H9 (cell line): Measurements from ENCODE around the gene CD244. TPM values are rescaled to one million over a fixed set of nuclear protein-coding genes. Genes with fewer than 3 reads are reported as not detected.
"Not testable (repeated sequence)": the region's sequence is repeated elsewhere in the genome, so short reads cannot be mapped to it uniquely, and the experiment has no call there.

Experiments
- DNase-seq: peaks from one replicate; pipeline ENCODE4 v3.0.0-alpha.2; 2017
- H2AFZ ChIP-seq: one replicate; pipeline ENCODE4 v1.6.1; 2013; ENCODE audit warnings: mild to moderate bottlenecking, low read length, control low read depth, moderate library complexity
- H2AK5ac ChIP-seq: 2 replicates; pipeline ENCODE4 v1.6.1; 2013; ENCODE audit warnings: low read length, control low read depth, mixed read lengths; ENCODE audit not compliant: insufficient read length
- H2BK120ac ChIP-seq: one replicate; pipeline ENCODE4 v1.6.1; 2013; ENCODE audit warnings: low read depth, mild to moderate bottlenecking, low read length, control low read depth, inconsistent platforms; ENCODE audit not compliant: poor library complexity, severe bottlenecking
- H2BK12ac ChIP-seq: 2 replicates; pipeline ENCODE4 v1.6.1; 2013; ENCODE audit warnings: low read length, control low read depth, mixed read lengths, low read depth; ENCODE audit not compliant: insufficient read length
- H2BK15ac ChIP-seq: 2 replicates; pipeline ENCODE4 v1.6.1; 2013; ENCODE audit warnings: low read depth, low read length, control low read depth
- H2BK20ac ChIP-seq: one replicate; pipeline ENCODE4 v1.6.1; 2013; ENCODE audit warnings: low read depth, mild to moderate bottlenecking, low read length, control low read depth, inconsistent platforms; ENCODE audit not compliant: poor library complexity, severe bottlenecking
- H2BK5ac ChIP-seq: 2 replicates; pipeline ENCODE4 v1.6.1; 2013; ENCODE audit warnings: low read length, control low read depth, mixed read lengths; ENCODE audit not compliant: insufficient read length
- H3K14ac ChIP-seq: 2 replicates; pipeline ENCODE4 v1.6.1; 2013; ENCODE audit warnings: low read length, control low read depth; ENCODE audit not compliant: insufficient read depth
- H3K18ac ChIP-seq: 2 replicates; pipeline ENCODE4 v1.6.1; 2013; ENCODE audit warnings: low read depth, mild to moderate bottlenecking, mixed read lengths, low read length, control low read depth; ENCODE audit not compliant: insufficient read length
- H3K23ac ChIP-seq: 2 replicates; pipeline ENCODE4 v1.6.1; 2013; ENCODE audit warnings: low read length, control low read depth, mixed read lengths, low read depth; ENCODE audit not compliant: insufficient read length
- H3K23me2 ChIP-seq: 2 replicates; pipeline ENCODE4 v1.6.1; 2013; ENCODE audit warnings: low read depth, mild to moderate bottlenecking, mixed read lengths, low read length, control low read depth; ENCODE audit not compliant: insufficient read length, poor library complexity, severe bottlenecking
- H3K27ac ChIP-seq: 2 replicates; pipeline ENCODE4 v1.5.1; 2013; ENCODE audit warnings: low read length, control low read depth, mixed read lengths, low read depth; ENCODE audit not compliant: insufficient read length
- H3K27me3 ChIP-seq: 2 replicates; pipeline ENCODE4 v1.6.1; 2013; ENCODE audit warnings: low read length, control low read depth, inconsistent platforms; ENCODE audit not compliant: insufficient read depth
- H3K4ac ChIP-seq: 2 replicates; pipeline ENCODE4 v1.6.1; 2013; ENCODE audit warnings: low read depth, mild to moderate bottlenecking, control low read depth, inconsistent platforms, low read length, moderate library complexity
- H3K4me1 ChIP-seq: 2 replicates; pipeline ENCODE4 v1.6.1; 2013; ENCODE audit warnings: low read length, control low read depth, inconsistent platforms; ENCODE audit not compliant: insufficient read depth
- H3K4me2 ChIP-seq: 2 replicates; pipeline ENCODE4 v1.6.1; 2013; ENCODE audit warnings: low read length, control low read depth, mixed read lengths; ENCODE audit not compliant: insufficient read length, insufficient read depth
- H3K56ac ChIP-seq: 2 replicates; pipeline ENCODE4 v1.6.1; 2013; ENCODE audit warnings: low read depth, mild to moderate bottlenecking, mixed read lengths, low read length, control low read depth; ENCODE audit not compliant: insufficient read length
- H3K79me1 ChIP-seq: 2 replicates; pipeline ENCODE4 v1.6.1; 2013; ENCODE audit warnings: low read depth, mild to moderate bottlenecking, moderate library complexity, low read length, control low read depth, inconsistent platforms; ENCODE audit not compliant: insufficient read depth, poor library complexity, severe bottlenecking
- H3K79me2 ChIP-seq: 2 replicates; pipeline ENCODE4 v1.6.1; 2013; ENCODE audit warnings: low read length, control low read depth, inconsistent platforms; ENCODE audit not compliant: insufficient read depth
- H3K9ac ChIP-seq: 2 replicates; pipeline ENCODE4 v1.6.1; 2013; ENCODE audit warnings: low read length, control low read depth, mixed read lengths; ENCODE audit not compliant: insufficient read length; ENCODE audit errors: extremely low read depth
- H3K9me3 ChIP-seq: one replicate; pipeline ENCODE4 v1.6.1; 2013; ENCODE audit warnings: low read depth, low read length, inconsistent platforms; ENCODE audit not compliant: control insufficient read depth
- H3T11ph ChIP-seq: one replicate; pipeline ENCODE4 v1.6.1; 2013; ENCODE audit warnings: mild to moderate bottlenecking, low read length, control low read depth, inconsistent platforms
- H4K20me1 ChIP-seq: one replicate; pipeline ENCODE4 v1.6.1; 2013; ENCODE audit not compliant: control insufficient read depth, insufficient read length, insufficient read depth
- H4K5ac ChIP-seq: 2 replicates; pipeline ENCODE4 v1.6.1; 2013; ENCODE audit warnings: low read depth, mild to moderate bottlenecking, mixed read lengths, low read length, control low read depth; ENCODE audit not compliant: insufficient read length
- H4K8ac ChIP-seq: replicated peaks from 2 replicates; pipeline ENCODE4 v1.6.1; 2013; ENCODE audit warnings: low read length, control low read depth, mixed read lengths, low read depth; ENCODE audit not compliant: insufficient read length
- H4K91ac ChIP-seq: 2 replicates; pipeline ENCODE4 v1.6.1; 2013; ENCODE audit warnings: low read depth, mild to moderate bottlenecking, moderate library complexity, mixed read lengths, low read length, control low read depth; ENCODE audit not compliant: insufficient read length
- H3K27ac Mint-ChIP-seq, 3 experiments: 2 replicates in 2 of 3; 3 replicates in 1 of 3; pipeline ENCODE4 v1.8.0; 2020 to 2021; ENCODE audit warnings: mixed read lengths in 3 of 3, mild to moderate bottlenecking in 1 of 3, moderate library complexity in 1 of 3
- H3K27me3 Mint-ChIP-seq: 2 replicates; pipeline ENCODE4 v1.8.0; 2021; ENCODE audit warnings: low read depth, mild to moderate bottlenecking, moderate library complexity, mixed read lengths
- H3K36me3 Mint-ChIP-seq, 3 experiments: 2 replicates in 2 of 3; 3 replicates in 1 of 3; pipeline ENCODE4 v1.8.0; 2020 to 2021; ENCODE audit warnings: low read depth in 3 of 3, mixed read lengths in 3 of 3; ENCODE audit not compliant: insufficient read depth in 1 of 3
- H3K4me1 Mint-ChIP-seq, 2 experiments: 2 replicates each; pipeline ENCODE4 v1.8.0; 2020; ENCODE audit warnings: mixed read lengths in 2 of 2
- H3K4me3 Mint-ChIP-seq, 2 experiments: 2 replicates in 1 of 2; 3 replicates in 1 of 2; pipeline ENCODE4 v1.8.0; 2020 to 2021; ENCODE audit warnings: mild to moderate bottlenecking in 2 of 2, mixed read lengths in 2 of 2, moderate library complexity in 1 of 2
- H3K9me3 Mint-ChIP-seq, 2 experiments: 2 replicates in 1 of 2; 3 replicates in 1 of 2; pipeline ENCODE4 v1.8.0; 2020; ENCODE audit warnings: mild to moderate bottlenecking in 2 of 2, mixed read lengths in 2 of 2, moderate library complexity in 1 of 2
- CTCF ChIP-seq: fragments of 200-600 bp; sonication (generic); conservative IDR thresholded peaks from 3 replicates; pipeline ENCODE4 v1.8.0; 2021; ENCODE audit warnings: antibody characterized with exemption, mild to moderate bottlenecking
- WGBS: extraction: QIAGEN DNeasy Blood & Tissue Kit; methylation state at CpG from one replicate; pipeline ENCODE4 v1.1.7; 2013; ENCODE audit warnings: missing lambda C conversion rate, low lambda C conversion rate, mixed read lengths; ENCODE audit not compliant: insufficient read length; ENCODE audit errors: extremely low coverage; 5-methylcytosine and 5-hydroxymethylcytosine counted together
- total RNA-seq: library from RNA; stranded (reverse); gene quantifications from 2 replicates; pipeline ENCODE4 v1.2.1, GENCODE V29; 2021

Gene CD244
- total RNA-seq, 1 experiment from 2014 or later, result not detected

GRCh38 chr1:160904783-160905616, 42.3 kb upstream of the CD244 start:
- no CpG with 5 or more reads among the region's 8 CpGs for WGBS
- no peak for TF ChIP-seq CTCF
- H3K9me3 ChIP-seq, result no peaks in the 10 kb centered on the region
- H2BK5ac ChIP-seq, result no peak overlapping the region
- no peak overlapping the region for H2BK120ac ChIP-seq
- Mint-ChIP-seq H3K27me3 (peaks cover 3% of the 10 kb centered on the region), H3K4me1 (peaks cover 0 to 6% of the 10 kb centered on the region in 2 experiments; a peak in 3 of 4 replicates), H3K4me3 (no peak overlapping the region), H3K9me3 (no peaks in the 10 kb centered on the region; a peak in 1 of 5 replicates), H3K36me3 (no peaks in the 10 kb centered on the region), H3K27ac (no peak overlapping the region)
- H3K79me1 ChIP-seq, result no peaks in the 10 kb centered on the region
- H2AFZ ChIP-seq, result no peak overlapping the region
- no peak overlapping the region for H4K91ac ChIP-seq
- H3T11ph ChIP-seq, result no peak overlapping the region
- H4K8ac ChIP-seq, result no peak overlapping the region
- H3K18ac ChIP-seq, result no peak overlapping the region
- no peak overlapping the region for H3K4me2 ChIP-seq
- no peak overlapping the region for H3K9ac ChIP-seq
- H3K14ac ChIP-seq, result no peak overlapping the region
- H2AK5ac ChIP-seq, result no peak overlapping the region
- no peak overlapping the region for H3K27ac ChIP-seq
- H4K5ac ChIP-seq, result no peak overlapping the region
- H2BK12ac ChIP-seq, result no peak overlapping the region
- H3K23me2 ChIP-seq, result no peaks in the 10 kb centered on the region
- no peaks in the 10 kb centered on the region for H3K27me3 ChIP-seq
- no peak overlapping the region for H3K23ac ChIP-seq
- H3K56ac ChIP-seq, result no peak overlapping the region
- H2BK15ac ChIP-seq, result no peak overlapping the region
- no peaks in the 10 kb centered on the region for H4K20me1 ChIP-seq
- no peaks in the 10 kb centered on the region for H3K4me1 ChIP-seq
- DNase-seq, result no peak
- no peak overlapping the region for H3K4ac ChIP-seq
- H3K79me2 ChIP-seq, result no peaks in the 10 kb centered on the region
- H2BK20ac ChIP-seq, result no peak overlapping the region

GRCh38 chr1:160902251-160902650, 39.6 kb upstream of the CD244 start:
- H3K4ac ChIP-seq, H2AFZ ChIP-seq, H3K9me3 Mint-ChIP-seq, H3K27me3 ChIP-seq, H2BK20ac ChIP-seq, H2BK120ac ChIP-seq, H3K4me1 ChIP-seq, H3K9me3 ChIP-seq, H3K79me2 ChIP-seq, H3K4me2 ChIP-seq, H3K79me1 ChIP-seq, H2BK5ac ChIP-seq, H3K9ac ChIP-seq, H4K91ac ChIP-seq, H3K27ac ChIP-seq, DNase-seq, H4K5ac ChIP-seq, H4K20me1 ChIP-seq, H3K36me3 Mint-ChIP-seq, H3K4me3 Mint-ChIP-seq, H3K23me2 ChIP-seq, H3K4me1 Mint-ChIP-seq, H3K56ac ChIP-seq, H3K18ac ChIP-seq, H3K27ac Mint-ChIP-seq, H2AK5ac ChIP-seq, H4K8ac ChIP-seq, H2BK15ac ChIP-seq, H3T11ph ChIP-seq, H3K14ac ChIP-seq, H2BK12ac ChIP-seq, H3K23ac ChIP-seq: not testable (repeated sequence)
- WGBS, result no CpG with 5 or more reads among the region's 1 CpG
- H3K27me3 Mint-ChIP-seq, result peaks cover 22% of the 10 kb centered on the region
